ENCODE results near the gene ZNF559. TPM values are rescaled to one million over a fixed set of nuclear protein-coding genes. Genes with fewer than 3 reads are reported as not detected.
"Not testable (repeated sequence)": the region's sequence is repeated elsewhere in the genome, so short reads cannot be mapped to it uniquely, and the experiment has no call there.

Gene ZNF559
- polyA plus RNA-seq (2013, experiment 1 of 2; ENCODE audit: insufficient read length): 10.9 TPM
- 12.2 TPM for polyA plus RNA-seq (2013, experiment 2 of 2; ENCODE audit: insufficient read length)

DNA sequence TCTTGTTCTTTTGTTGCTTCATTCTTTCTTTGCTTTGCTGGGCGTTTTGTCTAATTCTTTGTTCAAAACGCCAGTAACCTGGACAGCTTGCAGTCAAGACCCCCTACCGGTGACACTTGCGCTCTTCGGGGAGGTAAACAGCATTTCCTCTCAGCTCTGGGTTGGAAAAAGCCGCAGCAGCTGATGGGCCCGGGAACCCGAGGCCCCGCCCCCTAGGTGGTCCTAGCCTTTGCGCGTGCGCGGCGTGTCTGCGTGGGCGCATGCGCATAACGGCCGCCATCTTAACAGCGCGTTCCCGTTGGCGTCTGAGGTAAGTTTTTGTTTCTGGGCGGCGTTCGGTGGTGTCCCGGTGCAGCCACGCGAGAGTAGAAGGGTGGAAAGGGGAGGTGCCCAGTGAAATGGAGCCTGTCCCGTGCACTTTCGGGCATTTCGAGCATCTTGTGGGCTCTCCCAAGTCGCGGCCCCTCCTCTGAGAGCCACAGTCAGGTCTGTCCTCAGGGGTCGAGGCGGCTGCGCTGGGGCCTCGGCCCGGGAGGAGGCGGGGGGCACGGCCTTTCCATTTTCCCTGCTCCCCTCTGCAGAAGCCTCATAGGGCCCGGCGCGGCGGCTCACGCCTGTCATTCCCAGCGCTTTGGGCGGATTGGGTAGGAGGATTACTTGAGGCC is at the start of gene ZNF559:
Gene ZNF559, plus strand, starts transcription at position 261 of the 665 bp plus-strand sequence. CDS start 14,371 bp downstream, outside the sequence.
- DNase-seq: peak; percentile 97

DNA sequence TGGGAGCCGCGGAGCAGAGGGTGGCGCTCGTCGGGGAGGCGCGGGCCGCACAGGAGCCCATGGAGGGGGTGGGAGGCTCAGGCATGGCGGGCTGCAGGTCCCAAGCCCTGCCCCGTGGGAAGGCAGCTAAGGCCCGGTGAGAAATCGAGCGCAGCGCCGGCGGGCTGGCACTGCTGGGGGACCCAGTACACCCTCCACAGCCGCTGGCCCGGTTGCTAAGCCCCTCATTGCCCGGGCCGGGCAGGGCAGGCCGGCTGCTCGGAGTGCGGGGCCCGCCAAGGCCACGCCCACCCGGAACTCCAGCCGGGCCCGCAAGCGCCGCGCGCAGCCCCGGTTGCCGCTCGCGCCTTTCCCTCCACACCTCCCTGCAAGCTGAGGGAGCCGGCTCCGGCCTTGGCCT is 40.5 kb upstream of the ZNF559 start:
- DNase-seq: not testable (repeated sequence)

DNA sequence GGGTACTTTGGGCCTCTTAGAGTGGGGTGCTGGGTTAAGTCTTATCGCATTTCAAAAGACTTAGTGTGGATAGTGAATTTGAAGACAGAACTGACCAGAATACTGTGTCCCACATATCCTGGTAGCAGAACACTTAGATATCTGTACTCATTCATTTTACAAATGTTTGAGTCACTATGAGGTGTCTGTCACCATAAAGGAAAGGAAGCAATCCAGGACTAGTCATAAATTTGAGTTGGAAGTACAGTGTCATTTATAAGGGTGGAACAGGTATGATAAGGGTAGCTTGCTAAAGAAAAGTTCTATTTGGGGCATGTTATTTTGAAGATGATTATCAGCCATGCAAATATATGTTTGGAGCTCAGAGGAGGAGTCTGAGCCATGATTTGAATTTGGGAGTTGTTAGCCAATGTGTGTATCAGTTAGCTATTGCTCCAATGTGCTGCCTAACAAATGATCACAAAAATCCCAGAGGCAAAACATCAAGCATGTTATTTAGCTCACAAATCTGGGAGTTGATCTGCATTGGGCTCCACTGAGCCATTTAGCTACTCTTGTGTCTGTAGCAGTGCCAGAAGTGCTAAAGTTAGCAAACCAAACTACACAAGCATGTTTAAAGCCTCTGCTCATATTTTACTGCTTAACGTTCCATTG is 34.6 kb upstream of the ZNF559 start:
- DNase-seq: no peak

DNA sequence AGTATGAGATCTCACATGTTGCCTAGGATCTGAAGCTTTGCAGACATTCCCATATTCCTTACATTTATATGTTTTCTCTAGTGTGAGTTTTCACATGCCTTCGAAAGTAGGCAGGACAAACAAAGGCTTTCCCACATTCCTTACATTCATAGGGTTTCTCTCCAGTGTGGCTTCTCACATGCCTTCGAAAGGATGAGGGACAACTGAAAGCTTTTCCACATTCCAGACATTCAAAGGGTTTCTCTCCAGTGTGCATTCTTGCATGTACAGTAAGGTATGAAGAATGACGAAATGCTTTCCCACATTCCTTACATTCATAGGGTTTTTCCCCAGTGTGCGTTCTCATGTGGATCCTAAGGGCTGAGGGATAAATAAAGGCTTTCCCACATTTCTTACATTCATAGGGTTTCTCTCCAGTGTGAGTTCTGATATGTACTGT is 28.5 kb upstream of the ZNF559 start:
- peak; percentile 9 for DNase-seq

DNA sequence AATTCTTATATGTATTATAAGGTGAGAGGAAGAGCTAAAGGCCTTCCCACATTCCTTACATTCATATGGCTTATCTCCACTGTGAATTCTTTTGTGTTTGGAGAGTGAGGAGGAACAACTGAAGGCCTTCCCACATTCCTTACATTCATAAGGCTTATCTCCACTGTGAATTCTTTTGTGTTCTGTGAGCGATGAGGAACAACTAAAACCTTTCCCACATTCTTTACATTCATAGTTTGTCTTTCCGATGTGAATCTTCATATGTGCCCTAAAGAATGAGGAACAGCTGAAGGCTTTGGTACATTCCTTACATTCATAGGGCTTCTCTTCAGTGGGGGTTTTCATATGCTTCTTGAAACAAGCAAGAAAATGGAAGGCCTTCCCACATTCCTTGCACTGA is 27.6 kb upstream of the ZNF559 start:
- no peak for DNase-seq

DNA sequence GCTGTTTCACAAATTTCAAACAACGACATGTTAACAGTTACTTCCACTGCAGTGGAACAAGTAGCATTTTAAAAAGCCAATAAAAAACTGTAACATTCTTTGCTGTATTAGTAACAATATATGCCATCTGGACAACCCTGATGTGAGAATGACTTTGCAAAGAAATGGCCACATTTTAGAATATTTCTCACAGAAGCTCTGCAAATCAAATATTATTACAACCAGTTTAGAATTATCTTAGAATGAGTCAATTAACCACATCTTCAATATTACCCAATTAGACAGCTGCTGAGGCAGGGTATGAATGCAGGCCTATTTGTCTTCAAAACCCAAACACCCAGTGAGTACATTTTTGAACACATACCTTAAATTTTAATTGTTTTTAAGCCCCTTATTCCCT is 17.5 kb upstream of the ZNF559 start:
- DNase-seq: peak; percentile 89

DNA sequence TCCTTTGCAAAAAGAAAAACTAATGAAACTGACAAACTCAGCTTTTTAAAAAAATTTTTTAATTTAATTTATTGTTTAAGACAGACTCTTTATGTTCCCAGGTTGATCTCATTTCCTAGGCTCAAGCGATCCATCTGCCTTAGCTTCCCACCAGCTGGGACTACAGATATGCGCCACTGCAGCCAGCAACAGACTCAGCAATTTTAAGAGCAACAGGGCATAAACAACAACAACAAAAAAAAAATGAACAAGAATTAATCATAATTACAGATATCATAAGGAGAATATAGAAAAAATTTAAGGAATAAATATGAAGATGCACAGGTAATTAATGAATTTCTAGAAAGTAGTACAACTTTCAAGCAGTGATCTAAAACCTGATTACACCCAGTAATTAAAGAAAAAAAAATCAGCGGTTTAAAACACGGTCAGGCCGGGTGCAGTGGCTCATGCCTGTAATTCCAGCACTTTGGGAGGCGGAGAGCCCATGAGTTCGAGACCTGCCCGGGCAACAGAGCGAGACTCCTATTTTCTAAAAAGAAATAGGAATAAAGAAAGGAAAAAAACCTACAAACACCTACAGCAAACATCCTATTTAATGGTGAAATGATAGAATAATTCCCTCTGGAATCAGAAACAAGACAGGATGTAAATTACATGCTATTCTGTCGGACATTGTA is 15.7 kb upstream of the ZNF559 start:
- no peak for DNase-seq

DNA sequence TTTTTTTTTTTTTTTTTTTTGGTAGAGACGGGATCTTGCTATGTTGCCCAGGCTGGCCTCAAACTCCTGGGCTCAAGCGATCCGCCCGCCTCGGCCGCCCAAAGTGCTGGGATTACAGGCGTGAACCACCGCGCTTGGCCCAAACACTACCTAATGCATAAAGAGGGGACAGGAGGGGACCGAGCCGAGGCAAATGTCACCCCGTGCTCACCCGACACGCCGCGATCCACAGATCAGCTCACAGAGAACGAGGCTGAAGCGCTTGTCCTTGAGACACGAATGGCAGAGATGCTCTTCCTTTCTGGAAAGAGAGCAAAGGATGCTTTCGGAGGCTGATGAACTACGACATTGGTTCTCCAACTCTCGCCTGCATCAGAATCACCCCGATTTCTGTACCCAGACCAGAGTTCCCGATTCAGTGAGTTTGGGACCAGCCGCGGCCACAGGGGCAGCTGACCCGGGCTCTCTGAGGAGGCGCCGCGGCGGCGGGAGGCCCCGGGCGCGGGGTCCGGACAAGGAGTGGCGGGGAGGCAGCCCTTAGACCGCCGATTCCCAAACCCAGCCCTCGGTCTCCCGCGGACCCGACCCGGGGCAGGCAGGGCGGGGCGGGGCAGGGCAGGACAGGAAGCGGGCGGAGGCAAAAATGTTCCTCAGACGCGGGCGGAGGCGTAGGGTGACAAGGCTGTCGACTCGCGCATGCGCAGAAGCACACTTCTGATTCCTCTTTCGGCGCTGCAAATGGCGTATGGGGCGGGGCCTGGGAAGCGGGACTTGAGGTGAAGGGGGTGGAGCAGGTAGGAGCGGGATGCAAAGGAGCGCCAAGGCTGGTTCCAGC is 14.6 kb upstream of the ZNF559 start, which contains the start of gene ZNF699:
Gene ZNF699, minus strand, starts transcription at position 700 of the 835 bp plus-strand sequence. CDS start 4,719 bp downstream, outside the sequence.
- peak; percentile 98 for DNase-seq

DNA sequence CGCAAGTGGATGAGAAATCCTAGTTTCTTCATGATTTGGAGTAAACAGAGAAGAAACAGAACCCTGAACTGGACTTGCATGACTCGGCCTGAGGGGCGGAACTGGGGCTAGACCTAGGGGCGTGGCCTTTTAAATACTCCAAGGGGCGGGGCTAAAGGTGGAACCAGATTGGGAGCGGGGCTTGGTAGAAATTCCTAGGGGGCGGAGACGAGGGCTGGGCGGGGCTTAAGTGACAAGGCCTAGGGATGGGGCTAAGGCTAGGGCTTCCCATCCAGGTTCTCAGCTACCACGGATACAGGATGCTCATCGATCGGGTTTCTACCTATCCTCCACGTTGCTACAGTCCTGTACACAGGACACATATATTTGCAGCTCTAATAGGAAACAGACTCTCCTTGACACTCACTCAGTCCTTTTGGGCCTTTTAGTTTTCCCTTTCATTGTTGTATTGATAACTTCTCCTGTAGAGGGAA is 14.0 kb upstream of the ZNF559 start:
- DNase-seq: peak; percentile 89

DNA sequence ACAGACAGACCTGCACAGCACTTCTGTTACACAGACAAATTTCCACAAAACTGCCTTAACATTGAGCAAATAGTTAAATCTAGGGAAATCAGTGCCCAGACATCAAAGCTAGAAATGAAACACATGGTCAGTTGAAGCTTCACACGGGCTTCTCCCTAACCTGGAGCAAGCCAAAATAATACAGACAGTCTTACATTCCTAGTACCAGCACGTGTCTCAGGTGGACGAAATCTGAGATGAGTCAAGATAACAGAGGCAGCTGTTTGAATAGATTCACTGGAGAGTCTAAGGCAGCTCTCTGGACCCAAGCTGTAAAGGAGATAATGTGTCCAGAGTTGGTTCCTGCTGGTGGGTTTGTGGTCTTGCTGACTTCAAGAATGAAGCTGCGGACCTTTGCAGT is 10.2 kb upstream of the ZNF559 start:
- no peak for DNase-seq

DNA sequence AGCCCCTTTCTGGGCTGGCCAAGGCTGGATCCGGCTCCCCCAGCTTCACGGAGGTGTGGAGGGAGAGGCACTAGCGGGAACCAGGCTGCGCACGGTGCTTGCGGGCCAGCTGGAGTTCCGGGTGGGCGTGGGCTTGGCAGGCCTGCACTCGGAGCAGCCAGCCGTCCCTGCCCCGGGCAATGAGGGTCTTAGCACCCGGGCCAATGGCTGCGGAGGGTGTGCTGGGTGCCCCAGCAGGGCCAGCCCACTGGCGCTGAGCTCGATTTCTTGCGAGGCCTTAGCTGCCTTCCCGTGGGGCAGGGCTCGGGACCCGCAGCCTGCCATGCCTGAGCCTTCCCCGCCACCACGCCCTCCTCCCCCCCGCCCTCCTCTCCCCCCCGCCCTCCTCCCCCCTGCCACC is 2.6 kb upstream of the ZNF559 start:
- DNase-seq: no peak

DNA sequence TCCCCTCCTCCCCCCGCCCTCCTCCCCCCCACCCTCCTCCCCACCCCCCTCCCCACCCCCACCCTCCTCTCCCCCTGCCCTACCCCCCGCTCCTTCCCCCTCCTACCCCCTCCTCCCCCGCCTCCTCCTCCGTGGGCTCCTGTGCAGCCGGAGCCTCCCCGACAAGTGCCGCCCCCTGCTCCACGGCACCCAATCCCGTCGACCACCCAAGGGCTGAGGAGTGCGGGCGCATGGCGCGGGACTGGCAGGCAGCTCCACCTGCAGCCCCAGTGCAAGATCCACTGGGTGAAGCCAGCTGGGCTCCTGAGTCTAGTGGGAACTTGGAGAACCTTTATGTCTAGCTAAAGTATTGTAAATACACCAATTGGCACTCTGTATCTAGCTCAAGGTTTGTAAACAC is 2.2 kb upstream of the ZNF559 start:
- not testable (repeated sequence) for DNase-seq

DNA sequence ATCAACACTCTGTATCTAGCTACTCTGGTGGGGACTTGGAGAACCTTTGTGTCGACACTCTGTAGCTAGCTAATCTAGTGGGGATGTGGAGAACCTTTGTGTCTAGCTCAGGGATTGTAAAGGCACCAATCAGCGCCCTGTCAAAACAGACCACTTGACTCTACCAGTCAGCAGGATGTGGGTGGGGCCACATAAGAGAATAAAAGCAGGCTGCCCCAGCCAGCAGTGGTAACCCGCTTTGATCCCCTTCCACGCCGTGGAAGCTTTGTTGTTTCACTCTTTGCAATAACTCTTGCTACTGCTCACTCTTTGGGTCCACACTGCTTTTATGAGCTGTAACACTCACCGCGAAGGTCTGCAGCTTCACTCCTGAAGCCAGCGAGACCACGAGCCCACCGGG is 1.8 kb upstream of the ZNF559 start:
- not testable (repeated sequence) for DNase-seq

DNA sequence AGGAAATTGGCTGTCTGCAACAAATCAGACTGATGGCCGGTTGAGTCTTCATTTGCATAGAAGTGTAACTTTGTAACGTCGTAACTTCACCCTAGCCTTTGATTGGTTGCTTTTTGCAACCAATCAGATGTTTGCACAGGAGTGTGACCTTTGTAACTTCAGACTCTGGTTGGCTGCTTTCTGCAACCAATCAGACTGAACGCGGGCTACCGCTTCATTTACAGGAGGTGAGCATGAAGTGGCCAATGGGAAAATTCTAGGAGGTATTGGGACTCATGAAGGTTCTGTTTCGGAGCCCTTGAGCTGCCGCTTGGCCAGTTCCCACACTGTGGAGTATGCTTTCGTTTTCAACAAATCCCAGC is 441 bp upstream of the ZNF559 start:
- DNase-seq: peak; percentile 80

DNA sequence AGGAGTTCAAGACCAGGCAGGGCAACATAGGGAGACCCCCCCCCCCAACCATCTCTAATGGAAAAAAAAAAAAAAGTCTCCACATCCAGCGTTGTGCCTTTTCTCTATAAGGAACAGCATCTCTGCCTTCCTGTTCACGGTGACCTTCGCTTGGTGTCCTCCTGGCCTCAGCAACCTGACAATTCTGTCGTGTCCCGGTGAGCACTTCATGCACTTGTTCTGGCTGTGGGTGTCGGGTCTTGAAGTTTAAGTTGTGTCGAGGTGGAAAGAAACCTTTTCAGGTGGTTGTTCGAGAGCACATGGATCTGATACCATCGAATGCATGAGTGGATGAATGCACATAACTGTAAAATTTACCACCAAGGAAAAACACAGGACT is 594 bp downstream of the ZNF559 start:
- no peak for DNase-seq

DNA sequence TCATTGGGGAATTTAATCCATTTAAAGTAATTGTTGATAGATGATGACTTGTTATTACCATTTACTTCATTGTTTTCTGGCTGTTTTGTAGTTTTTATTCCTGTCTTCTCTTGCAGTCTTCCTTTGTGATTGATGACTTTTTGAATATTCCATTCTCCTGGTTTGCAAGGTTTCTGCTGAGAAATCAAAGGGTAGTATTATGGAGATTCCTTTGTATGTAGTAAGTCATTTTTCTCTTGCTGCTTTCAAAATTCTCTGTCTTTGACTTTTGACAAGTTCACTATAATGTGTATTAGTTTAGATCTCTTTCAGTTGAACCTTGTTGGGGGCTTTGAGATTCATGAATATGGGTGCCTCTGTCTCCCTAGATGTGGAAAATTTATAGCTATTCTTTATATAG is 6.0 kb downstream of the ZNF559 start:
- no peak for DNase-seq

DNA sequence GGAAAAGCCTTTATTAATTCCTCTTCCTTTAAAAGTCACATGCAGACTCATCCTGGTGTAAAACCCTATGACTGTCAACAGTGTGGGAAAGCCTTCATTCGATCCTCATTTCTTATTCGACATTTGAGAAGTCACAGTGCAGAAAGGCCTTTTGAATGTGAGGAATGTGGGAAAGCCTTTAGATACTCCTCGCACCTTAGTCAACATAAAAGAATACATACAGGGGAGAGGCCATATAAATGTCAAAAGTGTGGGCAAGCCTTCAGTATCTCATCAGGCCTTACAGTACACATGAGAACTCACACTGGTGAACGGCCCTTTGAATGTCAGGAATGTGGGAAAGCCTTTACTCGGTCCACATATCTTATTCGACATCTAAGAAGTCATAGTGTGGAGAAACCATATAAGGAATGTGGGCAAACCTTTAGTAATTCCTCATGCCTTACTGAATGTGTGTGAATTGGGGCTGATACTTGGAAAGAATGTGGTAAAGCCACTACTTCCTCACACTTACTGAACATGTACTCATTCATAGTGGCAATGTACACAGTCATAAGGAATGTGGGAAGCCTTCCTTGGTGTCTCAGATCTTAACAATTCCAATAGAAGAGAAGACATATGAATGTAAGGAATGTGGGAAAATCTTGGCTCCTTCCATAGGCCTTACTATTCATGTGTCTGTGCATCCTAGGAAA is 18.8 kb downstream of the ZNF559 start:
- DNase-seq: no peak

DNA sequence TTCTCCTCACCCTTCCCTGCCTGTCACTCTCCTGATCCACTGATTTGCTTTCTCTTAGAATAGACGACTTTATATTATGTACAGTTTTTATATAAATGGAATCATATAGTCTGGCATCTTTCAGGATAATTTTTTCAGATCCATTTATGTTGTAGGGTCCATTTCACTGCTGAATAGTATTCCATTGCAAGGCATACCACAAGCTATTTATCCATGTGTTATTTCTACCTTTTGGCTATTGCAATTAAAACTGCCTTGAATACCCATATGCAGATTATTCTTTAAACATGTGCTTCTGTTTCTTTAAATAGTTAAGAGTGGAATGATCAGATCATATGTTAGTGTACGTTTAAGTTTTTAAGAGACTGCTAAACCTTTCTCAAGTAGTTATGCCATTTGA is 21.0 kb downstream of the ZNF559 start:
- DNase-seq: no peak

DNA sequence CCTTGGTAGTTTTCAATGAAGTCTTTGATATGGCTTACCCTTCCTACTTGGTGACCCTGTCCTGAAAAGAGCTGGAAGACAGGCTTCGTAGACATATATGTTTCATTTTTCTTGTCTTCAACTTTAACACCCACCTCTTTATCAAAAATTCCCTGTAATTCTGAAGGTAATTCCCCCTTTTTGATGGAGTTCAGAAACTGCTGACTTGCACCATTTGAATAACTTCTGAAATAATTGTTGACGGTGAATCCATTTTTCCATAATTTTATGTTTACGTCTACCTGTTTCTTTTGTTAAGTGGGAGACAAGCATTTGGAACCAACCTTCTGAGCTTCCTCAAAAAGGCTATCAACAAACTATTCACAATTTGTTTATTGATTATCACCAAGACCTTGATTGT is 24.3 kb downstream of the ZNF559 start:
- no peak for DNase-seq

DNA sequence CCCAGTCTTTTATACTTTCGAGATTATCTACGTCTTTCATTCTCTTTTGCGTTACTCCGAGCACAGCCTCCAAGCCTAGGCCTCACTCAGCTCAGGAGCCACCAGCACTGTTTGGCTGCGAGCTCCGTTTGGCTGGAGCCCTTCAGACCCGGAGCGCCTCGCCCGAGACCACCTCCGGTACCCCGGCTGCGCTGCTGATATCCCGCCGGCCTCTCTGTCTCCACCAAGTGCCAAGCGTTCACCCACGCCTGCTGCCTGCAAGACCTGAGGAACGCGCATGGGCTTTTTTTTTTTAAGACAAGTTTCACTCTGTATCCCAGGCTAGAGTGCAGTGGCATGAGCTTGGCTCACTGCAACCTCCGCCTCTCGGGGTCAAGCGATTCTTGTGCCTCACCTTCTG is 24.7 kb downstream of the ZNF559 start:
- DNase-seq: no peak

DNA sequence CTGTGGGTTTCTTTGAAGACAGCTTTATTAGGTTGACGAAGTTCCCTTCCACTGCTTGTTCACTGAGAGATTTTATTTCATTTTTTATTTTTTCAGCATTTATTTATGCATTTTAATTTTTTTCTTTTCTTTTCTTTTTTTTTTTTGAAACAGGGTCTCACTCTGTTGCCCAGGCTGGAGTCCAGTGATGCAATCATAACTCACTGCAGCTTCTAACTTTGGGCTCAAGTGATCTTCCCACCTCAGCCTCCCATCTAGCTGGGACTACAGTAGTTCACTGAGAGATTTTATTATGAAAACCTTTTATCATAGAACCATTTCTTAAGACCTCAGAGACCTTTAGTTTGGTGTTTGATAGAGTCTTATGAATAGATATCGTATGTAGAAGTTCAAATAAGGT is 28.5 kb downstream of the ZNF559 start:
- no peak for DNase-seq

DNA sequence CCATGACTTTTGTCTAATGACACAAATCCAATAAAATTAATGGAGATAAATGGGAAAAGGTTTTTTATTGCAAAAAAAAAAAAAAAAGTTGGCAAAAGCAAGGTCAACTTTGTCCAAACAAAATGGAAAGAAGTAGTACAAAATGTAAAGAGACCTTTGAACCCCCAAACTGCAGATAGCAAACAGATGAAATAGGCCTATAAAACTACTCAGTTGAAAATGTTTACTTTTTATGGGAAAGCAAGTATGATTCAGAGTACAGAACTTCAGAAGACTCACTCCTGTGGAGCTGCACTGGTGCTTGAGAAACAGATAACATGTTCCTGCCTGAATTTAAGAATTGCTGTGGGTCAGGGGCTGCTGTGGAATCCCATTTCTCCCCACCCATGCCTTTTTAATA is 29.0 kb downstream of the ZNF559 start:
- no peak for DNase-seq

All from fibroblast of skin of abdomen (primary cell).